Keratinocyte (primary cell): ENCODE results near the gene GPR62. TPM values are rescaled to one million over a fixed set of nuclear protein-coding genes. Genes with fewer than 3 reads are reported as not detected.

Source experiments
- DNase-seq: peaks from one replicate; pipeline ENCODE4 v3.0.0-alpha.2; 2011; ENCODE audit warnings: low read depth, missing footprints, low spot score
- FAIRE-seq: peaks from 2 replicates; lab custom pipeline; 2011; peaks lifted over from hg19 to GRCh38; lab: Jason Lieb, UNC
- H2AFZ ChIP-seq: 2 replicates; pipeline ENCODE4 v1.6.0; 2012; ENCODE audit warnings: low read length, control low read depth, inconsistent platforms; ENCODE audit not compliant: control insufficient read depth
- H3K27ac ChIP-seq: 2 replicates; pipeline ENCODE4 v1.5.1; 2011; ENCODE audit warnings: low read length; ENCODE audit not compliant: control insufficient read depth, insufficient read depth
- H3K27me3 ChIP-seq: 3 replicates; pipeline ENCODE4 v1.6.0; 2011; ENCODE audit warnings: low read length; ENCODE audit not compliant: control insufficient read depth, insufficient read depth; ENCODE audit errors: extremely low read depth
- H3K36me3 ChIP-seq, 2 experiments: 2 replicates in 1 of 2; 3 replicates in 1 of 2; pipeline ENCODE4 v1.5.1; 2011; ENCODE audit warnings: low read length in 2 of 2, mild to moderate bottlenecking in 1 of 2; ENCODE audit not compliant: control insufficient read depth in 2 of 2, insufficient read depth in 2 of 2; ENCODE audit errors: extremely low read depth in 1 of 2
- H3K4me1 ChIP-seq: 3 replicates; pipeline ENCODE4 v1.5.1; 2011; ENCODE audit warnings: low read length; ENCODE audit not compliant: control insufficient read depth, insufficient read depth; ENCODE audit errors: extremely low read depth
- H3K4me2 ChIP-seq: 3 replicates; pipeline ENCODE4 v1.6.0; 2011; ENCODE audit warnings: low read depth, low read length; ENCODE audit not compliant: control insufficient read depth, insufficient read depth; ENCODE audit errors: extremely low read depth
- H3K4me3 ChIP-seq, 3 experiments: fragments of 200-600 bp in 1 of 3; sonication (generic) in 1 of 3; 2 replicates in 2 of 3; 3 replicates in 1 of 3; pipeline ENCODE4 v1.5.1; 2011 to 2016; ENCODE audit warnings: low read length in 3 of 3, mild to moderate bottlenecking in 3 of 3, control low read depth in 2 of 3, inconsistent platforms in 1 of 3, low read depth in 1 of 3, mixed read lengths in 1 of 3, mixed run types in 1 of 3, moderate library complexity in 1 of 3; ENCODE audit not compliant: control insufficient read depth in 2 of 3, insufficient read depth in 2 of 3; ENCODE audit errors: extremely low read depth in 1 of 3
- H3K79me2 ChIP-seq: 2 replicates; pipeline ENCODE4 v1.6.0; 2012; ENCODE audit warnings: low read length; ENCODE audit not compliant: control insufficient read depth, insufficient read depth
- H3K9ac ChIP-seq: 3 replicates; pipeline ENCODE4 v1.6.0; 2011; ENCODE audit warnings: low read length; ENCODE audit not compliant: control insufficient read depth, insufficient read depth; ENCODE audit errors: extremely low read depth
- H3K9me1 ChIP-seq: 3 replicates; pipeline ENCODE4 v1.6.0; 2011; ENCODE audit warnings: low read length; ENCODE audit not compliant: control insufficient read depth, insufficient read depth; ENCODE audit errors: extremely low read depth
- H3K9me3 ChIP-seq: 2 replicates; pipeline ENCODE4 v1.5.1; 2012; ENCODE audit warnings: low read depth, low read length; ENCODE audit not compliant: control insufficient read depth
- H4K20me1 ChIP-seq: 3 replicates; pipeline ENCODE4 v1.6.0; 2011; ENCODE audit warnings: low read length; ENCODE audit not compliant: control insufficient read depth, insufficient read depth; ENCODE audit errors: extremely low read depth
- CTCF ChIP-seq, 3 experiments: IDR thresholded peaks in 1 of 3; conservative IDR thresholded peaks in 1 of 3; optimal IDR thresholded peaks in 1 of 3; 2 replicates in 2 of 3; 3 replicates in 1 of 3; pipeline versions ENCODE3 to v1.5.1; 2011; ENCODE audit warnings: low read length in 3 of 3, mild to moderate bottlenecking in 3 of 3, moderate library complexity in 2 of 3, control low read depth in 1 of 3, inconsistent platforms in 1 of 3; ENCODE audit not compliant: insufficient read depth in 2 of 3; ENCODE audit errors: extremely low read depth in 1 of 3
- EZH2 ChIP-seq: IDR thresholded peaks from one replicate; pipeline ENCODE4 v1.6.1; 2012; ENCODE audit warnings: inconsistent platforms, mild to moderate bottlenecking, low read length, moderate library complexity
- dilution Hi-C: fragments of 300-500 bp; cut with MboI; formaldehyde crosslinking; loops from one replicate; pipeline ENCODE4 v1.7.0; 2020; ENCODE audit warnings: low sequenced_read_pairs; ENCODE audit not compliant: extremely low pct_ligation_motif_present
- polyA plus RNA-seq, 5 experiments: library from polyadenylated mRNA; depleted of rRNA in 3 of 5; stranded (reverse) in 3 of 5; stranded (forward) in 1 of 5; unstranded in 1 of 5; fragments of >200 nt; gene quantifications; 1 replicate in 1 of 5; 2 replicates in 3 of 5; 3 replicates in 1 of 5; pipeline versions ENCODE4 v1.2.1 to v1.2.3, GENCODE V29; 2011 to 2012; ENCODE audit warnings: missing spikeins in 2 of 5, low read depth in 1 of 5, low replicate concordance in 1 of 5

GPR62 gene
- polyA plus RNA-seq, 1 donor (not counting 4 experiments of a cell fraction or from before 2014, with no cell fraction given) = not detected

- DNase-seq = no peak
- no peaks in the 10 kb centered on the region for H4K20me1 ChIP-seq
- peak; percentile 44 for FAIRE-seq
- no peak overlapping the region for H3K4me2 ChIP-seq
- H3K27ac ChIP-seq = no peak overlapping the region
- H2AFZ ChIP-seq = no peak overlapping the region
- no peaks in the 10 kb centered on the region for H3K9me1 ChIP-seq
- no peak for TF ChIP-seq EZH2
- no peak for TF ChIP-seq CTCF (optimal IDR thresholded peaks at IDR 0.05 in 1 of 3, IDR thresholded peaks at IDR 0.05 in 1 of 3, conservative IDR thresholded peaks at IDR 0.05 in 1 of 3; ENCODE audit: extremely low read depth in 1 of 3, insufficient read depth in 2 of 3, low read length in 3 of 3)
- peaks cover 4% of the 10 kb centered on the region for H3K79me2 ChIP-seq
- H3K36me3 ChIP-seq = peaks cover 0 to 1% of the 10 kb centered on the region in 2 experiments
- H3K4me1 ChIP-seq = peaks cover 20% of the 10 kb centered on the region
- dilution Hi-C loops = no loop called here
- no peaks in the 10 kb centered on the region for H3K27me3 ChIP-seq
- H3K4me3 ChIP-seq = no peak overlapping the region
- no peaks in the 10 kb centered on the region for H3K9me3 ChIP-seq
- H3K9ac ChIP-seq = no peak overlapping the region
Observed at GRCh38 chr3:51968883-51969678, 13.9 kb downstream of the GPR62 start.

GRCh38 chr3:51969841-51970240 is 14.7 kb downstream of the GPR62 start:
- Histone ChIP-seq H3K36me3 (no peaks in the 10 kb centered on the region), H3K4me3 (no peak overlapping the region), H3K27me3 (no peaks in the 10 kb centered on the region), H3K9me1 (no peaks in the 10 kb centered on the region), H3K79me2 (peaks cover 4% of the 10 kb centered on the region), H3K4me1 (peaks cover 28% of the 10 kb centered on the region), H4K20me1 (no peaks in the 10 kb centered on the region), H3K9me3 (no peaks in the 10 kb centered on the region), H3K9ac (no peak overlapping the region), H3K27ac (no peak overlapping the region), H3K4me2 (no peak overlapping the region), H2AFZ (no peak overlapping the region)
- TF ChIP-seq CTCF (optimal IDR thresholded peaks at IDR 0.05 in 1 of 3, IDR thresholded peaks at IDR 0.05 in 1 of 3, conservative IDR thresholded peaks at IDR 0.05 in 1 of 3; ENCODE audit: extremely low read depth in 1 of 3, insufficient read depth in 2 of 3, low read length in 3 of 3) = no peak
- TF ChIP-seq EZH2 = no peak
- dilution Hi-C loops = no loop called here
- FAIRE-seq (no peak), DNase-seq (no peak)
